ENCODE results near the gene CCDC187. TPM values are rescaled to one million over a fixed set of nuclear protein-coding genes. Genes with fewer than 3 reads are reported as not detected.

Gene CCDC187
- total RNA-seq, 2 donors from 2014 or later = 1.3 to 2.3 TPM

DNA sequence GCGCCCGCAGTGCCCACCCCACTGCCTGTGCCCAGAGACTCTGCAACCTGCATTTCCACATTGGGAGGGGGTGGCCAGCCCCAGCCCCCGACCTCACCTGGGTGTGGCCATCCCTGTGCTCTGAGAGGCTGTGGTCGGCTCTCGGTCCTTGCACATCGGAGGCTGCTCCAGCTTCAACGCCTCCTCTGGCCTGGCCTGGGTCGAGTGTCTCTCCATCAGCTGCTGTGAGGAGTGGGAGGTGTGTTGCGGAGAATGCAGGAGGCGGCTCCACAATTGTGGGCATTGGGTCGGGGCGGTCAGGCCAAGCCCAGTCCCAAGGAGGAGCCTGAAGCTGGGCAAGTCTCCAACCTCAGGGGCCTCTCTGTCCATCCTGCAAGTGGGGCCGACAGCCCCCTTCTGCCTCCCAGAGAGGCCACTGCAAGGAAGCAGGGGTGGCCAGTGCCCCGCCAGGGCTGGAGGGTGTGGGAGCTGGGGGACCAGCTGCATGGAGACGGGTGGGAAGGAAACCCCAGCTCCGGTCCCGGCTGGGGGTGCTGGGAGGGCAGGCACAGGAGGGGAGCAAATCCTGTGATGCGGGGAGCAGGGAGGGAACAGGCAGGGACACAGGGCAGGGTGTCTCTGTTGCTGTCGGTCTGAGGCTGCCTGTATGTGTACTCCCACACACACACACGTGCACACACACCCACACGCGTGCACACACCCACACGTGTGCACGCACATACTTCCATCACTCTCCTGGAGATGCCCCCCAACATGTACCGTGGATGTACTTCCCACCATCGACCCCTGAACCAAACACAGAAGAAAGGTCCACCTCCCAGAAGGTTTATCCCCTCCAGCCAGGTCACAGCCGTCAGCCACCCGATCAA, 28.9 kb downstream of the CCDC187 start:
- WGBS, 2 donors = 79 to 81% methylated on average over 14 to 28 of the region's 28 CpGs
- Histone ChIP-seq H3K36me3 (replicated peaks in 1 of 2; ENCODE audit: insufficient read depth in 1 of 2, low read depth in 2 of 2) (no peaks in the 10 kb centered on the region), H3K4me3 (no peak overlapping the region), H3K27me3 (no peaks in the 10 kb centered on the region), H3K4me1 (no peaks in the 10 kb centered on the region), H3K9me3 (no peaks in the 10 kb centered on the region), H3K27ac (no peak overlapping the region)
- ATAC-seq = no peak
- intact Hi-C loops (cut with DNase I) = loop anchor here (5.0 kb wide), 1 partner anchor 98 kb away; no protein-coding TSS in a partner anchor
- TF ChIP-seq, protein P1, sequence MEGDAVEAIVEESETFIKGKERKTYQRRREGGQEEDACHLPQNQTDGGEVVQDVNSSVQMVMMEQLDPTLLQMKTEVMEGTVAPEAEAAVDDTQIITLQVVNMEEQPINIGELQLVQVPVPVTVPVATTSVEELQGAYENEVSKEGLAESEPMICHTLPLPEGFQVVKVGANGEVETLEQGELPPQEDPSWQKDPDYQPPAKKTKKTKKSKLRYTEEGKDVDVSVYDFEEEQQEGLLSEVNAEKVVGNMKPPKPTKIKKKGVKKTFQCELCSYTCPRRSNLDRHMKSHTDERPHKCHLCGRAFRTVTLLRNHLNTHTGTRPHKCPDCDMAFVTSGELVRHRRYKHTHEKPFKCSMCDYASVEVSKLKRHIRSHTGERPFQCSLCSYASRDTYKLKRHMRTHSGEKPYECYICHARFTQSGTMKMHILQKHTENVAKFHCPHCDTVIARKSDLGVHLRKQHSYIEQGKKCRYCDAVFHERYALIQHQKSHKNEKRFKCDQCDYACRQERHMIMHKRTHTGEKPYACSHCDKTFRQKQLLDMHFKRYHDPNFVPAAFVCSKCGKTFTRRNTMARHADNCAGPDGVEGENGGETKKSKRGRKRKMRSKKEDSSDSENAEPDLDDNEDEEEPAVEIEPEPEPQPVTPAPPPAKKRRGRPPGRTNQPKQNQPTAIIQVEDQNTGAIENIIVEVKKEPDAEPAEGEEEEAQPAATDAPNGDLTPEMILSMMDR (IDR thresholded peaks at IDR 0.05) = no peak
- TF ChIP-seq POLR2A (IDR thresholded peaks at IDR 0.05) = no peak
- no peak for DNase-seq

GRCh38 chr9:136273921-136274785, 29.7 kb downstream of the CCDC187 start:
- no peak for ATAC-seq
- Histone ChIP-seq H3K36me3 (replicated peaks in 1 of 2; ENCODE audit: insufficient read depth in 1 of 2, low read depth in 2 of 2) (no peaks in the 10 kb centered on the region), H3K9me3 (no peaks in the 10 kb centered on the region), H3K4me1 (no peaks in the 10 kb centered on the region), H3K27ac (no peak overlapping the region), H3K27me3 (no peaks in the 10 kb centered on the region), H3K4me3 (no peak overlapping the region)
- DNase-seq = no peak
- TF ChIP-seq, protein P1 (IDR thresholded peaks at IDR 0.05) = no peak
- TF ChIP-seq POLR2A (IDR thresholded peaks at IDR 0.05) = no peak
- 80 to 84% methylated on average over 1 to 28 of the region's 28 CpGs for WGBS, 2 donors
- intact Hi-C loops (cut with DNase I) = no loop called here

- no peak for ATAC-seq
- 81 to 82% methylated on average over 14 of the region's 14 CpGs for WGBS, 2 donors
- DNase-seq = no peak
- no peaks in the 10 kb centered on the region for H3K9me3 ChIP-seq
- H3K27me3 ChIP-seq = no peaks in the 10 kb centered on the region
- intact Hi-C loops (cut with DNase I) = no loop called here
- H3K4me3 ChIP-seq = no peak overlapping the region
- no peaks in the 10 kb centered on the region for H3K36me3 ChIP-seq (replicated peaks in 1 of 2; ENCODE audit: insufficient read depth in 1 of 2, low read depth in 2 of 2)
- TF ChIP-seq, protein P1 (IDR thresholded peaks at IDR 0.05) = no peak
- no peak for TF ChIP-seq POLR2A (IDR thresholded peaks at IDR 0.05)
- no peaks in the 10 kb centered on the region for H3K4me1 ChIP-seq
- H3K27ac ChIP-seq = no peak overlapping the region
Measured at GRCh38 chr9:136273244-136273865, 30.5 kb downstream of the CCDC187 start.

DNA sequence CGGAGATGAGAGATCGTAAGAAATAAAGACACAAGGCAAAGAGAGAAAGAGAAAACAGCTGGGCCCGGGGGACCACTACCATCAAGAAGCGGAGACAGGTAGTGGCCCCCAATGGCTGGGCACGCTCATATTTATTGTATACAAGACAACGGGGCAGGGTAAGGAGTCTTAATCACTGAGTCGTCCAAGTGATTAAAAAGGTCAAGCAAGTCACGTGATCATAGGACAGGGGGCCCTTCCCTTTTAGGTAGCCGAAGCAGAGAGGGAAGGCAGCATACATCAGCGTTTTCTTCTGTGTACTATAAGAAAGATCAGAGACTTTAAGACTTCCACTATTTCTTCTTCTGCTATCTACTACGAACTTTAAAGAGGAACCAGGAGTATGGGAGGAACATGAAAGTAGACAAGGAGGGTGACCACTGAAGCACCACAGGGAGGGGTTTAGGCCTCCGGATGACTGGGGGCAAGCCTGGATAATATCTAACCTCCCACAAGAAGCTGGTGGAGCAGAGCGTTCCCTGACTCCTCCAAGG, 33.7 kb downstream of the CCDC187 start:
- no peaks in the 10 kb centered on the region for H3K9me3 ChIP-seq
- 77 to 83% methylated on average over 13 of the region's 13 CpGs for WGBS, 2 donors
- peaks cover 13% of the 10 kb centered on the region for H3K4me1 ChIP-seq
- H3K27ac ChIP-seq = no peak overlapping the region
- DNase-seq (no peak), ATAC-seq (no peak)
- intact Hi-C loops (cut with DNase I) = no loop called here
- H3K4me3 ChIP-seq = no peak overlapping the region
- no peaks in the 10 kb centered on the region for H3K27me3 ChIP-seq
- H3K36me3 ChIP-seq (replicated peaks in 1 of 2; ENCODE audit: insufficient read depth in 1 of 2, low read depth in 2 of 2) = no peaks in the 10 kb centered on the region
- TF ChIP-seq, protein P1 (IDR thresholded peaks at IDR 0.05) = no peak
- no peak for TF ChIP-seq POLR2A (IDR thresholded peaks at IDR 0.05)

Measured in body of pancreas (tissue), 4 donors.